HepG2 (cell line): ENCODE data around the gene PALM. TPM values are rescaled to one million over a fixed set of nuclear protein-coding genes. Genes with fewer than 3 reads are reported as not detected.

Experiments used
- BCL3 ChIP-seq: sonication (generic); formaldehyde crosslinking; IDR thresholded peaks from 2 replicates; pipeline ENCODE4 v1.5.1; 2020; ENCODE audit warnings: mild to moderate bottlenecking, missing genetic modification reagents, moderate library complexity
- EEA1 ChIP-seq: sonication (generic); formaldehyde crosslinking; IDR thresholded peaks from 2 replicates; pipeline ENCODE4 v1.5.1; 2020; ENCODE audit warnings: mild to moderate bottlenecking, missing genetic modification reagents, borderline replicate concordance
- ELK4 ChIP-seq: sonication (generic); formaldehyde crosslinking; IDR thresholded peaks from 2 replicates; pipeline ENCODE4 v1.9.0; 2021; ENCODE audit warnings: missing genetic modification reagents, borderline replicate concordance
- NONO ChIP-seq, 2 experiments: fragments of 450-650 bp in 1 of 2; sonication (generic) in 1 of 2; formaldehyde crosslinking in 1 of 2; IDR thresholded peaks in 1 of 2; conservative IDR thresholded peaks in 1 of 2; 2 replicates each; pipeline versions ENCODE4 v1.6.1 to v1.8.0; 2017 to 2022; ENCODE audit warnings: mild to moderate bottlenecking in 1 of 2, missing genetic modification reagents in 1 of 2, moderate library complexity in 1 of 2
- PRDM10 ChIP-seq: sonication (generic); formaldehyde crosslinking; IDR thresholded peaks from 2 replicates; pipeline ENCODE4 v1.4.0; 2020; ENCODE audit warnings: low read depth, missing genetic modification reagents
- SMARCE1 ChIP-seq: fragments of 450-650 bp; IDR thresholded peaks from 2 replicates; pipeline ENCODE4 v1.6.1; 2017; ENCODE audit warnings: borderline replicate concordance
- TFE3 ChIP-seq: IDR thresholded peaks from 2 replicates; pipeline ENCODE4 v1.6.1; 2016
- ZBTB4 ChIP-seq: sonication (generic); formaldehyde crosslinking; IDR thresholded peaks from 2 replicates; pipeline ENCODE4 v1.4.0; 2020; ENCODE audit warnings: missing genetic modification reagents, mild to moderate bottlenecking, borderline replicate concordance
- ZFX ChIP-seq: sonication (generic); formaldehyde crosslinking; IDR thresholded peaks from 2 replicates; pipeline ENCODE4 v1.4.0; 2020; ENCODE audit warnings: mild to moderate bottlenecking, low read depth, missing genetic modification reagents, moderate library complexity
- ZNF343 ChIP-seq: sonication (generic); formaldehyde crosslinking; IDR thresholded peaks from 2 replicates; pipeline ENCODE4 v1.4.0; 2020; ENCODE audit warnings: mild to moderate bottlenecking, missing genetic modification reagents
- ZNF614 ChIP-seq: IDR thresholded peaks from 2 replicates; pipeline ENCODE4 v1.6.1; 2018; ENCODE audit warnings: missing biosample characterization, missing genetic modification reagents, inconsistent platforms, borderline replicate concordance
- ZNF670 ChIP-seq: sonication (generic); formaldehyde crosslinking; IDR thresholded peaks from 2 replicates; pipeline ENCODE4 v1.8.0; 2022; ENCODE audit warnings: mild to moderate bottlenecking, missing genetic modification reagents, borderline replicate concordance
- ZNF747 ChIP-seq: sonication (generic); formaldehyde crosslinking; IDR thresholded peaks from 2 replicates; pipeline ENCODE4 v1.8.1; 2023; ENCODE audit warnings: missing genetic modification reagents, mild to moderate bottlenecking, borderline replicate concordance
- ZSCAN21 ChIP-seq: sonication (generic); formaldehyde crosslinking; IDR thresholded peaks from 2 replicates; pipeline ENCODE4 v1.8.0; 2022; ENCODE audit warnings: mild to moderate bottlenecking, missing genetic modification reagents, moderate library complexity, borderline replicate concordance
- polyA plus RNA-seq, 8 experiments: library from polyadenylated mRNA; depleted of rRNA in 3 of 8; stranded (reverse) in 7 of 8; unstranded in 1 of 8; fragments of >200 nt; fragmentation: Illumina TruSeq in 4 of 8; extraction: Trizol in 4 of 8; gene quantifications; 2 replicates each; pipeline versions ENCODE4 v1.2.1 to v1.2.3, GENCODE V29; 2011 to 2016; ENCODE audit warnings: low read depth in 4 of 8, missing spikeins in 1 of 8, mixed read lengths in 1 of 8; ENCODE audit not compliant: insufficient read depth in 1 of 8
- total RNA-seq, 5 experiments: library from RNA; depleted of rRNA; stranded (reverse); fragments of >200 nt; fragmentation: Illumina TruSeq; extraction: Trizol; gene quantifications; 2 replicates each; pipeline ENCODE4 v1.2.3, GENCODE V29; 2016; ENCODE audit warnings: low read depth in 1 of 5

The PALM gene
- total and polyA plus RNA-seq, 2 of the 13 experiments (the other 11 are each of a cell fraction or from before 2014, with no cell fraction given): 4.0 to 9.7 TPM

- TF ChIP-seq BCL3 (CRISPR knock-in tag) (peak; percentile 72), ZNF614 (no peak), ZNF747 (CRISPR knock-in tag) (0 out of 2 replicates have a peak, but pooled peaks have one; percentile 22), ELK4 (no peak), PRDM10 (no peak), SMARCE1 (no peak), NONO (IDR thresholded peaks at IDR 0.05) (no peak), NONO (CRISPR knock-in tag; conservative IDR thresholded peaks at IDR 0.05) (0 out of 2 replicates have a peak, but pooled peaks have one; percentile 25), ZNF670 (CRISPR knock-in tag) (no peak), ZBTB4 (CRISPR knock-in tag) (no peak), ZFX (CRISPR knock-in tag) (peak; percentile 84; the same call in 1 of the 2 replicates), ZNF343 (no peak), TFE3 (peak; percentile 5), EEA1 (no peak), ZSCAN21 (CRISPR knock-in tag) (peak; percentile 0; the same call in 1 of the 2 replicates)
Observed at GRCh38 chr19:680287-681028, 28.3 kb upstream of the PALM start (continued).
